Middle frontal gyrus (tissue), 1 donor: Measurements from ENCODE around the gene ITGB5.
A peak's percentile ranks its signal among the peaks of the same experiment; 100 is the strongest.
"Not testable (repeated sequence)": the region's sequence is repeated elsewhere in the genome, so short reads cannot be mapped to it uniquely, and the experiment has no call there.

Source experiments
- DNase-seq: peaks from one replicate; pipeline ENCODE4 v3.0.0-alpha.2; 2015; ENCODE audit warnings: low spot score; ENCODE audit errors: extremely low spot score

The ITGB5 gene

DNA sequence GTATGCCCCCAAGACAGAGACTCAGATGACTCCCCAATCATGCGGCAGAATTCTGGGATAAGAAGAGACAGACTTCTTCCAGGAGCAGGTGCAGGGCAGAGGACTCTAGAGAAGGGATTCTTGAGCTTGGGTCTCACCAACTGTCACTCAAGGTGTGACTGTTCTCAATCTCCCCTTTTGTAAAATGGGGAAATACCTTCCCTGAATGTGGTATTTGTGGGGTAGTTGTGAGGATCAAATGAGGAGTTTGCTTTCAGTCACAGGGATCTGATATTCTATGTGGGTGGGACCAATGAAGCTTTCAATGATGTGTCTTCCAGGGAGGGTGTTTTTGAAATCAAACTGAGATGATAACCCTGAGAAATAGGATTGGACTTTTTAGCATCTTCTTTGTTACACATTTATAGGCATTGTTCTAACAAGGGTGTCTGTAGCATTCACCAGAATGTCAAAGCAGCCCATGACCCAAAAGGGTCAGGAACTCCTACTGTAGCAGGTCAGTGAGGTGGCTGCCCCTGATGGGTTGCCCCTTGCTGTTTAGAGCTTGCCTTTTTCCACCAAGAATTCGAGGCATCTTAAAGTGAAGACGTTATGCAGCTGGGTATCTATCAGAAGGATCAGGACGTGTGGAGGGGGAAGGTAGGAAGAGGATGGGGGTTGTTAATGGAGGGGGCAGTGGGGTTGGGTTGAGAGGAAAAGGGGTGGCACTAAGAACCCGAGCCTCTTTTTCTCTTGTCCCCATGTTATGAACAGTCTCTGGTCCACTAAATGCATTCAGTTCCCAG is 128.1 kb downstream of the ITGB5 start:
- no peak for DNase-seq

DNA sequence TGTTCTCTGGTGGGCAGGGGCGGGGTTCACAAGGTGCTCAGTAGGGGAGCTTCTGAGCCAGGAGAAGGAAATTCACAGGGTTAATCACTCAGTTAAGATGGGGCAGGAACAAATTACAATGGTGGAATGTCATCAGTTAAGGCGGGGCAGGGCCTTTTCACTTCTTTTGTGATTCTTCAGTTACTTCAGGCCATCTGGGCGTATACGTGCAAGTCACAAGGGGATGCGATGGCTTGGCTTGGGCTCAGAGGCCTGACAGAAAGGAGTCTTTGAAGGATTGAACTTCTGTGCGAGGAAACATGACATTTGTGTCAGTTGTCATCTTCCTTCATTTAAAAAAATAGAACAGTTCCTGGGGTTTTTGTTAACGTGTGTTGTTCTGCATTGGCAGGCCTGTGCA is 129.2 kb downstream of the ITGB5 start:
- not testable (repeated sequence) for DNase-seq

- DNase-seq: no peak
These were observed 135.1 kb downstream of the ITGB5 start for GRCh38 chr3:124752051-124752450.

DNA sequence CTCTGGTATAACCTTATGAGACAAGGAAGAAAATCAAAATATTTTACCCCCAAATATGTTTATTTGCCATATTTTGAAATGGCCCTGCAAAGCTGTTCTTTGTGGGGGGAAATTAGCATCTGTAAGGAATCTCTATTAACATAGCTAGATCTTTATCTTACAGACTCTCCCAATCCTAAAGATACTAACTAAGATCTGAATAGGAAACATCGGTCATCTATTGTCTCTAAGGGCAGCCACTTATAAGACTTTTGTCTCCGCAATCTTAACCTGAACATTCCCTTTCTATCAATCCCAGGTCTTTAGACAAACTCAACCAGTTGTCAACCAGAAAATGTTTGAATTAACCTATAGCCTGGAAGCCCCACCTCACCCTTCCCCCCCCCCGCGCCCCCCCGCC is 135.7 kb downstream of the ITGB5 start:
- no peak for DNase-seq

GRCh38 chr3:124749877-124750276 is 137.3 kb downstream of the ITGB5 start:
- not testable (repeated sequence) for DNase-seq

- no peak for DNase-seq
These were observed 138.5 kb downstream of the ITGB5 start for GRCh38 chr3:124748560-124749198.

GRCh38 chr3:124747111-124747981 is 139.8 kb downstream of the ITGB5 start:
- DNase-seq: no peak

DNA sequence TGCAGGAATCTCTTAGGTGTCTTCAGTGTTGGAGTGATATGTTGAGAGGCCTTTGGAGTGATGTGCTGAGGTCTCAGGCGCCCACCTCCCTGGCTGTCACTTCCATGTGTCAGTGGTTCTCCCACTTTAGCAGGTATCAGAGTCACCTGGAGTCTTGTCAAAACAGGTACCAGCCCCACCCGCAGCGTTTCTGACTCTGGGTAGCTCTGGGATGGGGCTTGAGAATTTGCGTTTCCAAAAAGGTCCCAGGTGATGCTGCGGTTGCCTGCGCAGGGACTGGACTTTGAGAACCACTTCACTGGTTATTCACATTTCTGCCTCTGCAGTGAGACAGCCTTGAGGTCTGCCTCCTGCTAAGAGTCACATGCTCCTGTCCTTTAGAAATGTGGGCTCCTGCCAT is 141.4 kb downstream of the ITGB5 start:
- no peak for DNase-seq

- DNase-seq: no peak
These were observed 146.1 kb downstream of the ITGB5 start for GRCh38 chr3:124741027-124741426.

DNA sequence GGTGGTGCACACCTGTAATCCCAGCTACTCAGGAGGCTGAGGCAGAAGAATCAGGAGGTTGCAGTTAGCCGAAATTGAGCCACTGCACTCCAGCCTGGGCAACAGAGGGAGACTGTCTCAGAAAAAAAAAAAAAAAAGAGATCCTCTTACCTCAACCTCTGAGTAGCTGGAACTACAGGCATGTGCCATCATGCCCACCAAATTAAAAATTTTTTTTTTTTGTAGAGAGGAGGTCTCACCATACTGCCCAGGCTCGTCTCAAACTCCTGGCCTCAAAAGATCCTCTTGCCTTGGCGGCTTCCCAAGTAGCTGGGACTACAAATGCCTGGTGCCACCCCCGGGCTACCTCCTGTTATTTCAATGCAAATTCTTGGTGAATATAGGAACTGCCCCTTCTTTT is 155.4 kb downstream of the ITGB5 start:
- DNase-seq: no peak

GRCh38 chr3:124730941-124731297 is 156.2 kb downstream of the ITGB5 start:
- no peak for DNase-seq

DNA sequence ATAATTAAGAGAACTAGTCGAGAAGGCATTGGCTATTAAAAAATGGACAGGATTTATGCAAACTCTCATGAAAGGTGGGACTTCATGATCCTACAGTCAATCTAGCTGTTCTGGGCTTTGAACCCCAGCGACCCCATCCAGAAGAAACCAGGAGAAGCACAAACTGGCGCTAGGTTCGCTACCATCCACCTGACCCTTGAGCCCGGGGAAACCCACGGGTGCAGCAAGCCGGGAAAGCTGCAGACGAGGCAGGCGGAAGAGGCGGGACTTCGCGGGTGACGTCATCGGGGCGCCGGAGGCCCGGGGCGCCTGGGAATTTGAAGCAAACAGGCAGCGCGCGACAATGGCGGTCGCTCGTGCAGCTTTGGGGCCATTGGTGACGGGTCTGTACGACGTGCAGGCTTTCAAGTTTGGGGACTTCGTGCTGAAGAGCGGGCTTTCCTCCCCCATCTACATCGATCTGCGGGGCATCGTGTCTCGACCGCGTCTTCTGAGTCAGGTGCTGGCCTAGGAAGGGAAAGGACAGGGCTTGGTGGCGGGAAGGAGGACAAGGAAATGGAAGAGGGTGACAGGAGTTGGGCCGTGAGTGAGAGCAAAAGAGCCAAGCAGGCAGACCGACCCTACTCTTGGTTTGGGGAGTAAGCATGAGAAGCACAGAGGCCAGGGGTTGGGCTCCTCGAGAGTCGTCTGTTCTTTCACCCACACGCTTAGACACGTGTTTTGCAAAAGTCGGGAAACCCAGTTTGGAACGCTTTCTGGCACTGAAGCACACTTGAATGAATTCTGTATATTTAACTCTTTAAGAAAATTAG is 156.8 kb downstream of the ITGB5 start, which contains the start of gene UMPS:
Gene UMPS, plus strand, starts transcription at position 324 of the 812 bp plus-strand sequence. Its CDS starts 20 bp downstream, at position 344.
- peak; percentile 84 for DNase-seq

- no peak for DNase-seq
These were observed 164.6 kb downstream of the ITGB5 start for GRCh38 chr3:124722589-124722988.

DNA sequence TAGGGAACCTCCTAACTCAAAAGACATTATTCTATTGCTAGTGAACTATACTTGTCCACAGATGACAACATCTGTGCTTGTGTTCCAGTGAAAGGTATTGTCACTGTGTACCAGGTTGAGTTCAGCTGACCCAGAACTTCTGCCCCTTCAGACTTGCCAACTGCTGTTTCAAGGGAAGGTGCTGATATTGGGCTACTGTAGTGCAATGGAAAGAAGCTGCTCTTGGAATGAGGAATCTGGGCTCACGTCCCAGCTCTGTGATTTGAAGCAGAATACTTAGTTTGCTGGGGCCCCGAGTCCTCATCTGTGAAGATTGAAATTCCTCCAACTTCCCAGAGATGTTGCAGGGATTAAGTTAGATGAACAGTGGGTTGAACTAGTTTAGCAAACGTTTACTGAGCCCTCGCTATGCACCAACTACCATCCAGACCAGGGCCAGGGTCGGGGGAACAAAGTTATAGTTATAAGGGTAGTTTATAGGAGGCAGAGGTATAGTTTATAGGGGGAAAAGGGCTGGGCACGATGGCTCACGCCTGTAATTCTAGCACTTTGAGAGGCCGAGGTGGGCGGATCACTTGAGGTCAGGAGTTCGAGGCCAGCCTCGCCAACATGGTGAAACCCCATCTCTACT is 172.8 kb downstream of the ITGB5 start:
- DNase-seq: no peak
